ENCODE measurements around the gene ZNF644. TPM values are rescaled to one million over a fixed set of nuclear protein-coding genes. Genes with fewer than 3 reads are reported as not detected.
"Not testable (repeated sequence)": the region's sequence is repeated elsewhere in the genome, so short reads cannot be mapped to it uniquely, and the experiment has no call there.

Gene ZNF644
- polyA plus RNA-seq, 3 donors, result 7.0 to 22.2 (median 17.6) TPM

DNA sequence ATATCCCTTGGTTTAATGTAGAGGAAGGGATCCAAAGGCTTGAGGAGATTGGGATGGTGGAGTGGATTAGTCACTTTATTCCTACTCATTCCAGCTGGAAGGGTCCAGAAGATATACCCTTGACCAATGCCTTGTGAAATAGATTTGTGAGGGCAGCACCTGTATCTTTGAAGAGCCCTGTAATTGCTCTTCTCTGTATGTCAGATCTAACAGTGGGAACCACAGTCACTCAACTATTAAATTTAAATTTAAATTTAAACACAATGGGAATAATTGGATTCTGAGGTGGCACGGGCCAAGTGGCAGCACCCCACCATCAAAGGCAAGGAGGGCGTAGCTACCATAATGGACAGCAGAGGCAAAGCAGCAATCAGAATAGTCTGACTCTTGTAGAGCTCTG is 20.5 kb upstream of the ZNF644 start:
- H3K27me3 ChIP-seq (ENCODE audit: control insufficient read depth in 2 of 2, insufficient read depth in 2 of 2, low read length in 2 of 2); H3K4me1 ChIP-seq (ENCODE audit: control insufficient read depth in 1 of 2, insufficient read depth in 2 of 2, low read length in 2 of 2); H4K20me1 ChIP-seq (ENCODE audit: insufficient read depth, low read length); H3K27ac ChIP-seq (ENCODE audit: low read depth in 1 of 2, low read length in 2 of 2); H3K9ac ChIP-seq (ENCODE audit: insufficient read depth, low read length, poor library complexity, severe bottlenecking); H3K36me3 Mint-ChIP-seq; H3K4me2 ChIP-seq (replicated peaks; ENCODE audit: extremely low read depth, low read length, poor library complexity, severe bottlenecking); H3K36me3 ChIP-seq (replicated peaks in 1 of 2; ENCODE audit: control insufficient read depth in 1 of 2, insufficient read depth in 2 of 2, low read length in 2 of 2); intact Hi-C loops (cut with micrococcal nuclease); H3K4me3 Mint-ChIP-seq; H3K27me3 Mint-ChIP-seq (ENCODE audit: low read depth in 3 of 3); H3K27ac Mint-ChIP-seq; DNase-seq; H2AFZ ChIP-seq (ENCODE audit: insufficient read depth, low read depth, low read length, poor library complexity, severe bottlenecking); H3K4me3 ChIP-seq (replicated peaks in 1 of 3; ENCODE audit: low read depth in 2 of 3, low read length in 3 of 3); H3K79me2 ChIP-seq (ENCODE audit: insufficient read depth, low read length); H3K4me1 Mint-ChIP-seq: not testable (repeated sequence)
- no CpG with 5 or more reads among the region's 2 CpGs for WGBS (ENCODE audit: insufficient coverage)
- H3K9me3 Mint-ChIP-seq, result peaks cover 11 to 27% (median 18%) of the 10 kb centered on the region in 7 donors
- peaks cover 5 to 20% of the 10 kb centered on the region in 2 donors for H3K9me3 ChIP-seq (replicated peaks in 1 of 2; ENCODE audit: control insufficient read depth in 1 of 2, insufficient read depth in 1 of 2, low read length in 2 of 2)

- Histone ChIP-seq H3K4me1 (ENCODE audit: control insufficient read depth in 1 of 2, insufficient read depth in 2 of 2, low read length in 2 of 2) (no peaks in the 10 kb centered on the region), H3K9me3 (replicated peaks in 1 of 2; ENCODE audit: control insufficient read depth in 1 of 2, insufficient read depth in 1 of 2, low read length in 2 of 2) (peaks cover 5 to 20% of the 10 kb centered on the region in 2 donors), H4K20me1 (ENCODE audit: insufficient read depth, low read length) (no peaks in the 10 kb centered on the region), H2AFZ (ENCODE audit: insufficient read depth, low read depth, low read length, poor library complexity, severe bottlenecking) (no peak overlapping the region), H3K79me2 (ENCODE audit: insufficient read depth, low read length) (no peaks in the 10 kb centered on the region), H3K27ac (ENCODE audit: low read depth in 1 of 2, low read length in 2 of 2) (no peak overlapping the region), H3K4me2 (replicated peaks; ENCODE audit: extremely low read depth, low read length, poor library complexity, severe bottlenecking) (no peak overlapping the region), H3K4me3 (replicated peaks in 1 of 3; ENCODE audit: low read depth in 2 of 3, low read length in 3 of 3) (no peak overlapping the region), H3K36me3 (replicated peaks in 1 of 2; ENCODE audit: control insufficient read depth in 1 of 2, insufficient read depth in 2 of 2, low read length in 2 of 2) (no peaks in the 10 kb centered on the region), H3K9ac (ENCODE audit: insufficient read depth, low read length, poor library complexity, severe bottlenecking) (no peak overlapping the region), H3K27me3 (ENCODE audit: control insufficient read depth in 2 of 2, insufficient read depth in 2 of 2, low read length in 2 of 2) (no peaks in the 10 kb centered on the region)
- Mint-ChIP-seq H3K4me1 (no peaks in the 10 kb centered on the region), H3K27ac (no peak overlapping the region), H3K4me3 (no peak overlapping the region), H3K27me3 (ENCODE audit: low read depth in 3 of 3) (peaks cover 2 to 6% (median 4%) of the 10 kb centered on the region in 3 donors), H3K36me3 (no peaks in the 10 kb centered on the region), H3K9me3 (peaks cover 7 to 19% (median 16%) of the 10 kb centered on the region in 7 donors)
- intact Hi-C loops (cut with micrococcal nuclease), result no loop called here
- no peak for DNase-seq
- WGBS (ENCODE audit: insufficient coverage), result 95% methylated on average over 2 of the region's 5 CpGs
- TF ChIP-seq, protein P1, sequence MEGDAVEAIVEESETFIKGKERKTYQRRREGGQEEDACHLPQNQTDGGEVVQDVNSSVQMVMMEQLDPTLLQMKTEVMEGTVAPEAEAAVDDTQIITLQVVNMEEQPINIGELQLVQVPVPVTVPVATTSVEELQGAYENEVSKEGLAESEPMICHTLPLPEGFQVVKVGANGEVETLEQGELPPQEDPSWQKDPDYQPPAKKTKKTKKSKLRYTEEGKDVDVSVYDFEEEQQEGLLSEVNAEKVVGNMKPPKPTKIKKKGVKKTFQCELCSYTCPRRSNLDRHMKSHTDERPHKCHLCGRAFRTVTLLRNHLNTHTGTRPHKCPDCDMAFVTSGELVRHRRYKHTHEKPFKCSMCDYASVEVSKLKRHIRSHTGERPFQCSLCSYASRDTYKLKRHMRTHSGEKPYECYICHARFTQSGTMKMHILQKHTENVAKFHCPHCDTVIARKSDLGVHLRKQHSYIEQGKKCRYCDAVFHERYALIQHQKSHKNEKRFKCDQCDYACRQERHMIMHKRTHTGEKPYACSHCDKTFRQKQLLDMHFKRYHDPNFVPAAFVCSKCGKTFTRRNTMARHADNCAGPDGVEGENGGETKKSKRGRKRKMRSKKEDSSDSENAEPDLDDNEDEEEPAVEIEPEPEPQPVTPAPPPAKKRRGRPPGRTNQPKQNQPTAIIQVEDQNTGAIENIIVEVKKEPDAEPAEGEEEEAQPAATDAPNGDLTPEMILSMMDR (IDR thresholded peaks at IDR 0.05), result no peak
Observed at GRCh38 chr1:91038582-91038981, 16.7 kb upstream of the ZNF644 start.

All from CD14-positive monocyte (primary cell).